Measurements from ENCODE around the gene MAIP1. TPM values are rescaled to one million over a fixed set of nuclear protein-coding genes. Genes with fewer than 3 reads are reported as not detected.
A peak's percentile ranks its signal among the peaks of the same experiment; 100 is the strongest.

The MAIP1 gene
- total RNA-seq, 2 experiments from 2014 or later, result 28.6 to 30.0 TPM

- DNase-seq, result no peak
- H3K36me3 Mint-ChIP-seq (ENCODE audit: low read depth), result peaks cover 10% of the 10 kb centered on the region
- H3K27me3 Mint-ChIP-seq (ENCODE audit: low read depth), result no peaks in the 10 kb centered on the region
- peak overlapping the region; percentile 98 for H3K4me3 Mint-ChIP-seq
- peak overlapping the region; percentile 92 for H3K27ac Mint-ChIP-seq
- H3K9me3 Mint-ChIP-seq, result no peaks in the 10 kb centered on the region
- intact Hi-C loops (cut with micrococcal nuclease), result loop anchor here (5.0 kb wide), 1 partner anchor 104 kb away; the partner anchor contains the start of gene FTCDNL1
- CTCF ChIA-PET, result interaction anchor here (0.9 kb wide), 1 partner anchor 11 kb away, joined by 3 read pairs; no protein-coding TSS in a partner anchor
- peaks cover 41% of the 10 kb centered on the region for H3K4me1 Mint-ChIP-seq (ENCODE audit: low read depth)
Measured at GRCh38 chr2:199956062-199956380, 639 bp downstream of the MAIP1 start.

- intact Hi-C loops (cut with micrococcal nuclease), result loop anchor here (5.0 kb wide), 1 partner anchor 106 kb away; the partner anchor contains the start of gene FTCDNL1
- H3K27ac Mint-ChIP-seq, result no peak overlapping the region
- DNase-seq, result no peak
- H3K27me3 Mint-ChIP-seq (ENCODE audit: low read depth), result no peaks in the 10 kb centered on the region
- H3K4me3 Mint-ChIP-seq, result peak overlapping the region; percentile 8
- peaks cover 18% of the 10 kb centered on the region for H3K36me3 Mint-ChIP-seq (ENCODE audit: low read depth)
- H3K9me3 Mint-ChIP-seq, result no peaks in the 10 kb centered on the region
- peaks cover 33% of the 10 kb centered on the region for H3K4me1 Mint-ChIP-seq (ENCODE audit: low read depth)
- CTCF ChIA-PET, result no interaction called here
Measured at GRCh38 chr2:199958014-199958413, 2.6 kb downstream of the MAIP1 start.

GRCh38 chr2:199962203-199962602, 6.8 kb downstream of the MAIP1 start:
- intact Hi-C loops (cut with micrococcal nuclease), result no loop called here
- DNase-seq, result no peak
- H3K27me3 Mint-ChIP-seq (ENCODE audit: low read depth), result no peaks in the 10 kb centered on the region
- H3K4me1 Mint-ChIP-seq (ENCODE audit: low read depth), result peaks cover 15% of the 10 kb centered on the region
- H3K9me3 Mint-ChIP-seq, result no peaks in the 10 kb centered on the region
- no peak overlapping the region for H3K4me3 Mint-ChIP-seq
- peak overlapping the region; percentile 10 for H3K27ac Mint-ChIP-seq
- peaks cover 23% of the 10 kb centered on the region for H3K36me3 Mint-ChIP-seq (ENCODE audit: low read depth)
- CTCF ChIA-PET, result no interaction called here

GRCh38 chr2:199966405-199966804, 11.0 kb downstream of the MAIP1 start:
- CTCF ChIA-PET, result interaction anchor here (1.0 kb wide), 1 partner anchor 10 kb away, joined by 3 read pairs; no protein-coding TSS in a partner anchor

GRCh38 chr2:199966976-199967375, 11.6 kb downstream of the MAIP1 start:
- CTCF ChIA-PET, result interaction anchor here (1.0 kb wide), 1 partner anchor 9 kb away, joined by 3 read pairs; no protein-coding TSS in a partner anchor
- Mint-ChIP-seq H3K36me3 (ENCODE audit: low read depth) (peaks cover 15% of the 10 kb centered on the region), H3K4me1 (ENCODE audit: low read depth) (no peaks in the 10 kb centered on the region), H3K4me3 (no peak overlapping the region), H3K27ac (no peak overlapping the region), H3K27me3 (ENCODE audit: low read depth) (no peaks in the 10 kb centered on the region), H3K9me3 (no peaks in the 10 kb centered on the region)
- DNase-seq, result no peak
- intact Hi-C loops (cut with micrococcal nuclease), result no loop called here

More at GRCh38 chr2:199966405-199966804, 11.0 kb downstream of the MAIP1 start:
- no peak overlapping the region for H3K4me3 Mint-ChIP-seq
- no peaks in the 10 kb centered on the region for H3K4me1 Mint-ChIP-seq (ENCODE audit: low read depth)
- no peaks in the 10 kb centered on the region for H3K9me3 Mint-ChIP-seq
- intact Hi-C loops (cut with micrococcal nuclease), result no loop called here
- peaks cover 14% of the 10 kb centered on the region for H3K36me3 Mint-ChIP-seq (ENCODE audit: low read depth)
- H3K27me3 Mint-ChIP-seq (ENCODE audit: low read depth), result no peaks in the 10 kb centered on the region
- H3K27ac Mint-ChIP-seq, result no peak overlapping the region
- DNase-seq, result no peak

- Mint-ChIP-seq H3K4me3 (no peak overlapping the region), H3K36me3 (ENCODE audit: low read depth) (peaks cover 11% of the 10 kb centered on the region), H3K4me1 (ENCODE audit: low read depth) (no peaks in the 10 kb centered on the region), H3K9me3 (no peaks in the 10 kb centered on the region), H3K27ac (no peak overlapping the region), H3K27me3 (ENCODE audit: low read depth) (no peaks in the 10 kb centered on the region)
- intact Hi-C loops (cut with micrococcal nuclease), result no loop called here
- no peak for DNase-seq
- CTCF ChIA-PET, result no interaction called here
Measured at GRCh38 chr2:199968126-199968525, 12.7 kb downstream of the MAIP1 start.

- Mint-ChIP-seq H3K4me1 (ENCODE audit: low read depth) (no peaks in the 10 kb centered on the region), H3K27ac (no peak overlapping the region), H3K36me3 (ENCODE audit: low read depth) (peaks cover 5% of the 10 kb centered on the region), H3K4me3 (no peak overlapping the region), H3K27me3 (ENCODE audit: low read depth) (no peaks in the 10 kb centered on the region), H3K9me3 (no peaks in the 10 kb centered on the region)
- intact Hi-C loops (cut with micrococcal nuclease), result no loop called here
- no peak for DNase-seq
- CTCF ChIA-PET, result no interaction called here
Measured at GRCh38 chr2:199972088-199972626, 16.8 kb downstream of the MAIP1 start.

- no peak overlapping the region for H3K4me3 Mint-ChIP-seq
- no peaks in the 10 kb centered on the region for H3K27me3 Mint-ChIP-seq (ENCODE audit: low read depth)
- peaks cover 14% of the 10 kb centered on the region for H3K4me1 Mint-ChIP-seq (ENCODE audit: low read depth)
- intact Hi-C loops (cut with micrococcal nuclease), result no loop called here
- no peaks in the 10 kb centered on the region for H3K9me3 Mint-ChIP-seq
- CTCF ChIA-PET, result interaction anchor here (0.7 to 3.2 kb wide), 12 partner anchors 12 to 748 kb away, joined by 3 to 26 read pairs (median 4); no protein-coding TSS in a partner anchor
- peaks cover 5% of the 10 kb centered on the region for H3K36me3 Mint-ChIP-seq (ENCODE audit: low read depth)
- no peak overlapping the region for H3K27ac Mint-ChIP-seq
- no peak for DNase-seq
Measured at GRCh38 chr2:199973703-199974102, 18.3 kb downstream of the MAIP1 start.

- no peaks in the 10 kb centered on the region for H3K9me3 Mint-ChIP-seq
- H3K27ac Mint-ChIP-seq, result no peak overlapping the region
- no peaks in the 10 kb centered on the region for H3K27me3 Mint-ChIP-seq (ENCODE audit: low read depth)
- CTCF ChIA-PET, result interaction anchor here (0.7 to 3.2 kb wide), 9 partner anchors 8 to 729 kb away, joined by 3 to 26 read pairs (median 3); no protein-coding TSS in a partner anchor
- intact Hi-C loops (cut with micrococcal nuclease), result no loop called here
- H3K36me3 Mint-ChIP-seq (ENCODE audit: low read depth), result peaks cover 3% of the 10 kb centered on the region
- DNase-seq, result no peak
- H3K4me1 Mint-ChIP-seq (ENCODE audit: low read depth), result peaks cover 22% of the 10 kb centered on the region
- H3K4me3 Mint-ChIP-seq, result no peak overlapping the region
Measured at GRCh38 chr2:199975273-199975895, 20.0 kb downstream of the MAIP1 start.

- Mint-ChIP-seq H3K4me3 (no peak overlapping the region), H3K27me3 (ENCODE audit: low read depth) (no peaks in the 10 kb centered on the region)
- intact Hi-C loops (cut with micrococcal nuclease), result loop anchor here (1.0 kb wide), 4 partner anchors 396 to 489 kb away; no protein-coding TSS in a partner anchor
Measured at GRCh38 chr2:199977984-199978415, 22.6 kb downstream of the MAIP1 start.

GRCh38 chr2:199979398-199979797, 24.0 kb downstream of the MAIP1 start:
- no peak overlapping the region for H3K27ac Mint-ChIP-seq
- intact Hi-C loops (cut with micrococcal nuclease), result no loop called here

More at GRCh38 chr2:199977984-199978415, 22.6 kb downstream of the MAIP1 start:
- DNase-seq, result peak; percentile 70
- peak overlapping the region; percentile 39 for H3K27ac Mint-ChIP-seq
- no peaks in the 10 kb centered on the region for H3K9me3 Mint-ChIP-seq
- peaks cover 2% of the 10 kb centered on the region for H3K36me3 Mint-ChIP-seq (ENCODE audit: low read depth)
- CTCF ChIA-PET, result no interaction called here
- peaks cover 22% of the 10 kb centered on the region for H3K4me1 Mint-ChIP-seq (ENCODE audit: low read depth)

GRCh38 chr2:199979832-199980628, 24.6 kb downstream of the MAIP1 start:
- Mint-ChIP-seq H3K36me3 (ENCODE audit: low read depth) (no peaks in the 10 kb centered on the region), H3K27ac (peak overlapping the region; percentile 14), H3K4me1 (ENCODE audit: low read depth) (peaks cover 22% of the 10 kb centered on the region), H3K27me3 (ENCODE audit: low read depth) (no peaks in the 10 kb centered on the region), H3K4me3 (no peak overlapping the region), H3K9me3 (no peaks in the 10 kb centered on the region)
- CTCF ChIA-PET, result interaction anchor here (0.6 to 2.5 kb wide), 8 partner anchors 9 to 506 kb away, joined by 3 to 43 read pairs (median 4); no protein-coding TSS in a partner anchor
- peak; percentile 92 for DNase-seq
- intact Hi-C loops (cut with micrococcal nuclease), result loop anchor here (1.0 to 2.0 kb wide), 5 partner anchors 491 to 755 kb away; no protein-coding TSS in a partner anchor

More at GRCh38 chr2:199979398-199979797, 24.0 kb downstream of the MAIP1 start:
- H3K4me1 Mint-ChIP-seq (ENCODE audit: low read depth), result peaks cover 22% of the 10 kb centered on the region
- DNase-seq, result no peak
- H3K4me3 Mint-ChIP-seq, result no peak overlapping the region
- no peaks in the 10 kb centered on the region for H3K27me3 Mint-ChIP-seq (ENCODE audit: low read depth)
- no peaks in the 10 kb centered on the region for H3K36me3 Mint-ChIP-seq (ENCODE audit: low read depth)
- CTCF ChIA-PET, result interaction anchor here (0.6 to 2.5 kb wide), 5 partner anchors 79 to 503 kb away, joined by 3 to 43 read pairs (median 6); no protein-coding TSS in a partner anchor
- H3K9me3 Mint-ChIP-seq, result no peaks in the 10 kb centered on the region
